Mesenchymal stem cell (in vitro differentiated cells and primary cell): ENCODE measurements around the gene CCDC171.

Experiments used
- DNase-seq: peaks from one replicate; pipeline ENCODE4 v3.0.0-alpha.2; 2013
- H2AFZ ChIP-seq: one replicate; pipeline ENCODE4 v1.6.1; 2013; ENCODE audit warnings: low read depth, mild to moderate bottlenecking, control low read depth, inconsistent platforms, low read length, moderate library complexity
- H2AK5ac ChIP-seq: 2 replicates; pipeline ENCODE4 v1.6.1; 2013; ENCODE audit warnings: low read length, moderate library complexity, mild to moderate bottlenecking, inconsistent platforms; ENCODE audit not compliant: severe bottlenecking
- H2BK120ac ChIP-seq: one replicate; pipeline ENCODE4 v1.6.1; 2013; ENCODE audit warnings: low read depth, mild to moderate bottlenecking, inconsistent platforms, low read length, moderate library complexity
- H2BK12ac ChIP-seq, 2 experiments: one replicate each; pipeline ENCODE4 v1.6.1; 2013; ENCODE audit warnings: inconsistent platforms in 2 of 2, low read length in 2 of 2, mild to moderate bottlenecking in 2 of 2, moderate library complexity in 2 of 2, control low read depth in 1 of 2
- H2BK15ac ChIP-seq: one replicate; pipeline ENCODE4 v1.6.1; 2013; ENCODE audit warnings: mild to moderate bottlenecking, low read depth, inconsistent platforms; ENCODE audit not compliant: poor library complexity, severe bottlenecking
- H2BK5ac ChIP-seq: 2 replicates; pipeline ENCODE4 v1.6.1; 2013; ENCODE audit warnings: low read depth, mild to moderate bottlenecking, low read length, control low read depth, inconsistent platforms; ENCODE audit not compliant: poor library complexity, severe bottlenecking
- H3K14ac ChIP-seq, 2 experiments: one replicate each; pipeline ENCODE4 v1.6.1; 2013; ENCODE audit warnings: inconsistent platforms in 2 of 2, low read length in 2 of 2, control low read depth in 1 of 2, mild to moderate bottlenecking in 1 of 2, moderate library complexity in 1 of 2
- H3K18ac ChIP-seq, 2 experiments: one replicate each; pipeline ENCODE4 v1.6.1; 2013; ENCODE audit warnings: inconsistent platforms in 2 of 2, low read length in 2 of 2, control low read depth in 1 of 2, low read depth in 1 of 2, mild to moderate bottlenecking in 1 of 2
- H3K23ac ChIP-seq, 2 experiments: one replicate each; pipeline ENCODE4 v1.6.1; 2013; ENCODE audit warnings: inconsistent platforms in 2 of 2, low read length in 2 of 2, mild to moderate bottlenecking in 2 of 2, moderate library complexity in 2 of 2, control low read depth in 1 of 2
- H3K27ac ChIP-seq: 2 replicates; pipeline ENCODE4 v1.5.1; 2013; ENCODE audit warnings: mild to moderate bottlenecking, moderate library complexity, low read length, control low read depth, inconsistent platforms; ENCODE audit not compliant: poor library complexity, severe bottlenecking
- H3K27me3 ChIP-seq, 2 experiments: 2 replicates each; pipeline versions ENCODE4 v1.6.1 to v1.7.0; 2013; ENCODE audit warnings: low read length in 2 of 2, mild to moderate bottlenecking in 2 of 2, moderate library complexity in 2 of 2, control low read depth in 1 of 2, inconsistent platforms in 1 of 2; ENCODE audit not compliant: control insufficient read depth in 1 of 2, insufficient read depth in 1 of 2
- H3K36me3 ChIP-seq, 2 experiments: 2 replicates each; pipeline versions ENCODE4 v1.6.1 to v1.7.0; 2013; ENCODE audit warnings: low read length in 2 of 2, control low read depth in 1 of 2, inconsistent platforms in 1 of 2, low read depth in 1 of 2, mild to moderate bottlenecking in 1 of 2; ENCODE audit not compliant: insufficient read depth in 2 of 2, control insufficient read depth in 1 of 2
- H3K4ac ChIP-seq, 2 experiments: one replicate each; pipeline ENCODE4 v1.6.1; 2013; ENCODE audit warnings: inconsistent platforms in 2 of 2, low read length in 2 of 2, mild to moderate bottlenecking in 2 of 2, moderate library complexity in 2 of 2, control low read depth in 1 of 2, low read depth in 1 of 2
- H3K4me1 ChIP-seq: 2 replicates; pipeline ENCODE4 v1.6.1; 2013; ENCODE audit warnings: low read depth, low read length, control low read depth; ENCODE audit not compliant: control insufficient read depth, insufficient read depth
- H3K4me2 ChIP-seq: 2 replicates; pipeline ENCODE4 v1.6.1; 2013; ENCODE audit warnings: low read length, mild to moderate bottlenecking, inconsistent platforms; ENCODE audit not compliant: poor library complexity, severe bottlenecking
- H3K4me3 ChIP-seq, 2 experiments: 2 replicates each; pipeline versions ENCODE4 v1.5.1 to v1.7.0; 2013; ENCODE audit warnings: low read length in 2 of 2, mild to moderate bottlenecking in 2 of 2, control low read depth in 1 of 2, low read depth in 1 of 2; ENCODE audit not compliant: insufficient read depth in 1 of 2
- H3K79me1 ChIP-seq: replicated peaks from 2 replicates; pipeline ENCODE4 v1.6.1; 2013; ENCODE audit warnings: mild to moderate bottlenecking, control low read depth, low read length, inconsistent platforms; ENCODE audit not compliant: poor library complexity, severe bottlenecking
- H3K9ac ChIP-seq: 2 replicates; pipeline ENCODE4 v1.7.0; 2013; ENCODE audit warnings: mild to moderate bottlenecking, low read length, moderate library complexity
- H3K9me3 ChIP-seq: 2 replicates; pipeline ENCODE4 v1.7.0; 2013; ENCODE audit warnings: mild to moderate bottlenecking, low read length; ENCODE audit not compliant: control insufficient read depth
- H4K8ac ChIP-seq: one replicate; pipeline ENCODE4 v1.6.1; 2013; ENCODE audit warnings: inconsistent platforms, mild to moderate bottlenecking, low read length, moderate library complexity
- H4K91ac ChIP-seq: one replicate; pipeline ENCODE4 v1.6.1; 2013; ENCODE audit warnings: mild to moderate bottlenecking, low read length, inconsistent platforms
- WGBS: methylation state at CpG from one replicate; pipeline ENCODE4 v1.1.7; 2013; ENCODE audit warnings: mixed read lengths; 5-methylcytosine and 5-hydroxymethylcytosine counted together

The CCDC171 gene

GRCh38 chr9:15735083-15735857 is 182.4 kb downstream of the CCDC171 start:
- Histone ChIP-seq H3K4me2 (no peak overlapping the region), H3K4me3 (no peak overlapping the region), H2AK5ac (no peak overlapping the region), H3K9ac (peak overlapping the region; percentile 68), H3K27me3 (no peaks in the 10 kb centered on the region), H2BK15ac (no peak overlapping the region), H3K79me1 (no peaks in the 10 kb centered on the region), H3K14ac (no peak overlapping the region), H3K18ac (no peak overlapping the region), H4K8ac (no peak overlapping the region), H4K91ac (no peak overlapping the region), H3K23ac (no peak overlapping the region), H2BK120ac (no peak overlapping the region), H2AFZ (no peak overlapping the region), H3K4me1 (no peaks in the 10 kb centered on the region), H2BK5ac (no peak overlapping the region), H3K36me3 (no peaks in the 10 kb centered on the region), H3K27ac (no peak overlapping the region), H3K9me3 (no peaks in the 10 kb centered on the region), H2BK12ac (no peak overlapping the region), H3K4ac (no peak overlapping the region)
- WGBS, result 88% methylated on average over 4 of the region's 5 CpGs
- DNase-seq, result peak; percentile 90

- H3K4me3 ChIP-seq, result no peak overlapping the region
- H3K9me3 ChIP-seq, result no peaks in the 10 kb centered on the region
- H3K4me1 ChIP-seq, result no peaks in the 10 kb centered on the region
- no peak overlapping the region for H4K91ac ChIP-seq
- H4K8ac ChIP-seq, result no peak overlapping the region
- no peak overlapping the region for H2AFZ ChIP-seq
- DNase-seq, result no peak
- peak overlapping the region in 1 of 2 experiments; percentile 43 for H3K18ac ChIP-seq
- no peak overlapping the region for H3K23ac ChIP-seq
- H2AK5ac ChIP-seq, result no peak overlapping the region
- H3K14ac ChIP-seq, result no peak overlapping the region
- no peaks in the 10 kb centered on the region for H3K27me3 ChIP-seq
- 97% methylated on average over 6 of the region's 6 CpGs for WGBS
- H2BK12ac ChIP-seq, result peak overlapping the region in 1 of 2 experiments; percentile 54
- no peak overlapping the region for H2BK120ac ChIP-seq
- no peaks in the 10 kb centered on the region for H3K36me3 ChIP-seq
- no peak overlapping the region for H3K4me2 ChIP-seq
- no peak overlapping the region for H2BK5ac ChIP-seq
- H3K79me1 ChIP-seq, result no peaks in the 10 kb centered on the region
- no peak overlapping the region for H3K4ac ChIP-seq
- no peak overlapping the region for H3K27ac ChIP-seq
- no peak overlapping the region for H3K9ac ChIP-seq
- H2BK15ac ChIP-seq, result no peak overlapping the region
These were observed 183.7 kb downstream of the CCDC171 start for GRCh38 chr9:15736569-15736968.

GRCh38 chr9:15738011-15738410 is 185.2 kb downstream of the CCDC171 start:
- no peak overlapping the region for H2BK12ac ChIP-seq
- no peak overlapping the region for H2AFZ ChIP-seq
- no peak overlapping the region for H4K8ac ChIP-seq
- H3K79me1 ChIP-seq, result no peaks in the 10 kb centered on the region
- no peaks in the 10 kb centered on the region for H3K27me3 ChIP-seq
- no peak overlapping the region for H4K91ac ChIP-seq
- H3K4me3 ChIP-seq, result no peak overlapping the region
- no peak overlapping the region for H3K27ac ChIP-seq
- no peak overlapping the region for H3K4ac ChIP-seq
- no peaks in the 10 kb centered on the region for H3K4me1 ChIP-seq
- no peak overlapping the region for H3K9ac ChIP-seq
- H2BK120ac ChIP-seq, result no peak overlapping the region
- H2BK15ac ChIP-seq, result no peak overlapping the region
- H3K36me3 ChIP-seq, result no peaks in the 10 kb centered on the region
- H2BK5ac ChIP-seq, result no peak overlapping the region
- no peak overlapping the region for H2AK5ac ChIP-seq
- no peak overlapping the region for H3K23ac ChIP-seq
- H3K9me3 ChIP-seq, result no peaks in the 10 kb centered on the region
- WGBS, result 56% methylated on average over 1 of the region's 1 CpG
- H3K18ac ChIP-seq, result no peak overlapping the region
- H3K14ac ChIP-seq, result no peak overlapping the region
- no peak overlapping the region for H3K4me2 ChIP-seq
- no peak for DNase-seq

- Histone ChIP-seq H3K23ac (no peak overlapping the region), H3K18ac (no peak overlapping the region)
- no CpG with 5 or more reads among the region's 2 CpGs for WGBS
These were observed 188.2 kb downstream of the CCDC171 start for GRCh38 chr9:15741015-15741414.

More at GRCh38 chr9:15741015-15741414, 188.2 kb downstream of the CCDC171 start:
- Histone ChIP-seq H3K79me1 (no peaks in the 10 kb centered on the region), H4K8ac (no peak overlapping the region), H3K27ac (no peak overlapping the region), H3K27me3 (no peaks in the 10 kb centered on the region), H3K4me3 (no peak overlapping the region), H3K9ac (no peak overlapping the region), H2BK15ac (no peak overlapping the region), H3K4me1 (no peaks in the 10 kb centered on the region), H3K14ac (no peak overlapping the region), H3K36me3 (no peaks in the 10 kb centered on the region), H2BK12ac (no peak overlapping the region), H2BK5ac (no peak overlapping the region), H2AK5ac (no peak overlapping the region), H4K91ac (no peak overlapping the region), H2AFZ (no peak overlapping the region), H2BK120ac (no peak overlapping the region), H3K4me2 (no peak overlapping the region), H3K9me3 (no peaks in the 10 kb centered on the region), H3K4ac (no peak overlapping the region)
- no peak for DNase-seq
